GM19351 (cell line): ENCODE data around the gene C19orf25.
"Not testable (repeated sequence)": the region's sequence is repeated elsewhere in the genome, so short reads cannot be mapped to it uniquely, and the experiment has no call there.

Experiments
- ATAC-seq: cut with Tn5 transposase; IDR thresholded peaks from one replicate; pipeline ENCODE4 v1.9.1; 2021; ENCODE audit warnings: mild to moderate bottlenecking, moderate library complexity; ENCODE audit not compliant: unreplicated experiment

C19orf25 gene

DNA sequence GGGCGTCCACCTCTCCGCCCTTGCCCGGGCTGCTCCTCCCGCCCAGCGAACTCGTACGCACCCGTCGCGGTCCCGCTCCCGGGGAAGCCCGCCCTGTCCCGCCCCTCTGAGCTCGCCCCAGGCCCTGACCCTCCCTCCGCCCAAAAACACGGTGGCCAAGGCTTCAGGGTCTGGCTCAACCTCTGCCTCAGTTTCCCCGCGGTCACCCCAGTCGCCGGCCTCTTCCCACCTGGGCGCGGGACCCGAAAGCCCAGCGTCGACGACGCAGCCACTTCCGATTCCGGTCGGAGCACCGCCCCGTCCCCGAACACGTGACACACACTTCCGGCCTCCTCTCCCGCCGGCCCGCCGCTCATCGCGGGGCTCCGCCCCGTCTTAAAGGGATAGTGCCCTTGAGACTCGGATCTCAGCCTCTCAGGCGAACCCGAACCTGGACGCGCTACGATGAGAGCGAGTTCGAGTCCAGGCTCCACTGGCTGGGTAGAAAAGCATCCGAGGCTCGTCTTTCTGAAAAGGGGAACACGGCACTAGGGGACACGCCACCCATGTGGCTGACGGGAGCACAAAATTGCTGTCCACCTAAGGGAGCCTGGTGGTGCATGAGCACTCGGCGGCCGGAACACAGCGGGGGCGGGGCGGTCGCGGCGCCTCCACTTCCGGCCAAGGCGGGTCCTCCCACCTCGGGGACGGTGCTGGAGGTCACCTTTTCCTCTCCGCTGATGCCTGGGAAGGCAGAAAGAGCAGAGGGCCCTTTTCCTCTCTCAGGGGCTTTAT is at the start of gene C19orf25:
Gene C19orf25, minus strand, starts transcription at position 282 of the 774 bp plus-strand sequence. CDS start 312 bp downstream, outside the sequence.
- peak; percentile 87 for ATAC-seq

DNA sequence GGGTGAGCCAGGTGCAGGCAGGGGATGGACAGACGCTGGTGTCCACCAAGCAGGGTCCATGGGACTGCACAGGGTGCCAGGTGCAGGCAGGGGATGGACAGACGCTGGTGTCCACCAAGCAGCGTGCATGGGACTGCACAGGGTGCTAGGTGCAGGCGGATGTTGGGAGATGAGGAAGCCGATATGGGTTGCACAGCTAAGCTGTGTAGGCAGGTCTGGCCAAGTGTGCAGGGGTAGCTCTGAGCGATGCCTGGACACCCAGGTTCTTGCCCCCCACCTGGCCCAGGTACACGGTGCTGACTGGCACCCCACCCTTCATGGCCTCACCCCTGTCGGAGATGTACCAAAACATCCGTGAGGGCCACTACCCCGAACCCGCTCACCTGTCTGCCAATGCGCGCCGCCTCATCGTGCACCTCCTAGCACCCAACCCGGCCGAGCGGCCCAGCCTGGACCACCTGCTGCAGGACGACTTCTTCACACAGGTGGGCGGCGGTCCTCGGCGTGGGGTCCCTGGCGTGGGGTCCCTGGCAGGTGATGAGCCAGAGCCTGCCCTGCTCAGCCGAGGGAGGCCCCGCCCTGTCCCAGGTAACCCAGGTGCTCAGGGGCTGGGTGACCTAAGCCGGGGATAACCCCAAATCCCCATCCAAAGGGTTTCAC is 48.8 kb upstream of the C19orf25 start:
- no peak for ATAC-seq

DNA sequence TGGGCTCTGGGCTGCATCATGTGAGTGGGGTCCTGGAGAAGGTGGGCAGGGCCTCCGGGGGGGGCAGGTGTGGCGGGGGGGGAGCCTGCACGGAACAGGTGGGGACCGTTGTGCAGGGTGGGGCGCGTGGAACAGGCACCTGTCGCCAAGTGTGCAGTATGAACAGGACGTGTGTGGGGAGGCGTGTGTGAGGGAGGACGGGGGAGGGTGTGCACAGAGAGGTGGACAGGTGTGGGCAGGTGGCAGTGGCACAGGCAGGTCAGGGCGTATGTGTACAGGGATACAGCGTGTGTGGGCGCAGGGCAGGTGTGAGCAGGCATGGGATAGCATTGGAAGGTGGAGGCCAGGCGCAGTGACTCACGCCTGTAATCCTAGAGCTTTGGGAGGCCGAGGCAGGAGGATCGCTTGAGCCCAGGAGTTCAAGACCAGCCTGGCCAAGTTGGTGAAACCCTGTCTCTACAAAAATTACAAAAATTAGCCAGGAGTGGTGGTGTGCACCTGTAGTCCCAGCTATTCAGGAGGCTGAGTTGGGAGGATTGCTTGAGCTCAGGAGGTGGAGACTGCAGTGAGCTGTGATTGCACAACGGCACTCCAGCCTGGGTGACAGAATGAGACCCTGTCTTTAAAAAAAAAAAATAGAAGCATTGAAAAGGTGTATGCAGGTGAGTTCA is 48.1 kb upstream of the C19orf25 start:
- ATAC-seq = no peak

DNA sequence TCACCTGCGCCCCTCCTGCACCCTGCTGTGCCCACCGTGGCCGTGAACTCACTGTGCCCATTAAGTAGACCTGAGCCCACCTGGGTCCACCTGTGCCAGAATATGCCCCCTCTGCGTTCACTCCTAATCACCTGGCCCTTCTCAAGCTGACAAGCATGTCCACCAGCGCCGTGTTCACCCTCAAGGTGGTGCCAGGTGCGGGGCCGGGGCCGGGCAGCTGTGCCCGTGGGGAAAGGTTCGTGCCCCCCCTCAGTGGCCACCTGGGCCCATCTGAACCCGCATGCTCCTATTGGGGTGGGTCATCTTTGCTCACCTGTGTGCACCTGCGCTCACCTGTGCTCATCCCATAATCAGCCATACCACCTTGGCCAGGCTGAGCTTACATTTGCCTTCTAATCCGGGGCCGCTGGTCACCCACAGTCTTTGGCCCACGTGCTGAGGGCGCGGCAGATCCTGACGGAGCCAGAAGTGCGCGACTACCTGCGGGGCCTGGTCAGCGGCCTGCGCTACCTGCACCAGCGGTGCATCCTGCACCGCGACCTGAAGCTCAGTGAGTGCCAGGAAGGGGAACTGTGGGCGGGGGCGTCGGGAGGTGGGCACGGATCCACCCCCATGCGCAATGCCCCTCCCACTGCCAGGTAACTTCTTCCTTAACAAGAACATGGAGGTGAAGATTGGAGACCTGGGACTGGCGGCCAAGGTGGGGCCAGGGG is 47.2 kb upstream of the C19orf25 start:
- ATAC-seq = no peak

DNA sequence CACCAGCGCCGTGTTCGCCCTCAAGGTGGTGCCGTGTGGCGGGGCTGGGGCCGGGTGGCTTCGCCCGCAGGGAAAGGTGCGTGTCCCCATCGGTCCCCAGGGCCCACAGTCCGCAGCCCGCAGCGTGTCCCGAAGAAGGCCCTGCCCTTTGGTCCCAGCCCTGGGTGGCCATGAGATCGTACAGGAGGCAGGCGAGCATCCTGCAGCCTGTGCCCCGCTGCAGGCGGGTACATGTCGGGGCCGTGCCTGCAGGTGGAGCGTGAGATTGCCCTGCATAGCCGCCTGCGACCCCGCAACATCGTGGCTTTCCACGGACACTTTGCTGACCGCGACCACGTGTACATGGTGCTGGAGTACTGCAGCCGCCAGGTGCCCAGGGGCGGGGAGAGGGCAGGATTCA is 46.3 kb upstream of the C19orf25 start:
- ATAC-seq = no peak

DNA sequence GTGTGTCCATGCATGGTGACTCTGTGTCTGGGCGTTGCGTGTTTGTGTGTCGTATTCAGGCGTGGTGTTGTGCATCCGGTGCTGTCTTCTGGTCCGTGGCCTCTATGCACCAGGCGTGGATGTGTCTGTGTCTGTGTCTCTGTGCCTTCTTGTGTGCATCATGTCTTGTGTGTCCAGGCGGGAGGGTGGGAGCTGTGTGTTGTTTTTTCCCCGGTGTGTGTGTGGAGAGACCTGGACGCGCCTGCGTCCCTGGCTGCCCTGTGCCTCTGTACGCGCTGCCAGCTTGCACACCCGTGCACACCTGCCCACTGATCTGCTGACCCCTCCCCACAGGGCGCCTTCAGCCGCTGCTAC is 45.9 kb upstream of the C19orf25 start:
- ATAC-seq = no peak

DNA sequence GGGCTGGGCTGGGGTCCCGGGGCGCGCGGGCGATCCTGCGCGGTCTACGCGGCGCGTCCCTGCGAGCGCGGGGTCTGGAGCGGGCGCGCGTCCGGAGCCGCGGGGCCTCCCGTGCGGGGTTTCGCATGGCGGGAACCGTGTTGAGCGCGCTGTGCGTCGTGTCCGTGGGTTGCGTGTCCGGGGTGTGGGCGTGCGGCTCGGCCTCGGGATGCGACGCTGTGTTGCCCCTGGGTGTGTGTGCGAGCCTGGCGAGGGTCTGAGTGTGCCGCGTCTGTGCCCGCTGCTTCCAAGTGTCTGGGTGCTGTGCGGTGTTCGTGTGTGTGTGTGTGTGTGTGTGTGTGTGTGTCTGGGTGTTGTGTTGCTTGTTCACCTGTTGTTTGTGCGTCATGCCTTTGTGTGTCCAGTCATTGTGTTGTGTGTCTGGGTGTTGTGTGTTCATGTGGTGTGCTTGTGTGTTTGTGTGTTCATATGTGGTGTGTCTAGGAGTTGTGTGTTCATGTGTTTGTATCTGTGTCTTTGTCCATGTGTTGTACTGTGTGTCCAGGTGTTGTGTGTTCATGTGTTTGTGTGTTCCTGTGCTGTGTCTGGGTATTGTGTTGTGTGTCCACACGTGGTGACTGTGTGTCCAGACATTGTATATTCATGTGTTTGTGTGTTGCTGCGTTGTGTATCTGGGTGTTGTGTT is 45.4 kb upstream of the C19orf25 start:
- no peak for ATAC-seq

DNA sequence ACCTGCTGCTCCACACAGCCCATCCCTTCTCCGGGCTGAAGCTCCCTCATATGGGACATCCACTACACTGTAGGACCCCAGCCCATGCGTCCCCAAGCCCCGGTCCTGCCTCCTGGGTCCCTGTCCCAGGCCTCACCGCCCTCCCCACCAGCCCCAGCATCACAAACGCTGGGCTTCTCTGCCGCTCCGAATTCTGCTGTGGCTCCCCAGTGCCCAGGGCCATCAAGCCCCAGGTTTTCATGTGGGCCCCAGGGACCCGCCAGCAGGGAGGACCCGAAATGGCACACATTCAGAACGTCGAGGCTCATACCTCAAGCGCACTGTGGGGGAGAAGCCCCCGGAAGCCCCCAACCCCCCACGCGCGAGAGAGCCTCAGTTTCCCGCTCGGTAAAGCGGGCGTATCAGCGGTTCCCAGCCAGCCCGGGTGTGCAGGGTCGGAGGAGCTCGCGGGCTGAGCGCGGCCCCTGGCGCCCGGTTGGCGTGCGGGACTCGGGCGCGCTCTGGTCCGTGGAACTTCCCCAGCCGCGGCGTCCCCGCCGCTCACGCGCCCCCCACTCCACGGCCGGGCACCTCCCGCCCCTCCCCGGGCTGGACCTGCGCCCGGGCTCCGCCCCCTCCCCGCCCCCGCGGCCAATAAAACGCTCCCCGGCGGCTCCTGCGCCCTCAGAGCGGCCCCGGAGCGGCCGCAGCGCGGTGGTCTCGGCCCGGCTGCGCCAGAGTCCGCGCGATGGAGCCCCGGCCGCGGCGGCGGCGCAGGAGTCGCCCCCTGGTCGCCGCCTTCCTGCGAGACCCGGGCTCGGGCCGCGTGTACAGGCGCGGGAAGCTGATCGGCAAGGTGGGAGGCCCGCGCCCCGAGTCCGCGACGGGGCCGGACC is 44.6 kb upstream of the C19orf25 start, which contains the start of gene PLK5:
Gene PLK5, plus strand, starts transcription at position 666 of the 875 bp plus-strand sequence. CDS start 2,920 bp downstream, outside the sequence.
- ATAC-seq = no peak

DNA sequence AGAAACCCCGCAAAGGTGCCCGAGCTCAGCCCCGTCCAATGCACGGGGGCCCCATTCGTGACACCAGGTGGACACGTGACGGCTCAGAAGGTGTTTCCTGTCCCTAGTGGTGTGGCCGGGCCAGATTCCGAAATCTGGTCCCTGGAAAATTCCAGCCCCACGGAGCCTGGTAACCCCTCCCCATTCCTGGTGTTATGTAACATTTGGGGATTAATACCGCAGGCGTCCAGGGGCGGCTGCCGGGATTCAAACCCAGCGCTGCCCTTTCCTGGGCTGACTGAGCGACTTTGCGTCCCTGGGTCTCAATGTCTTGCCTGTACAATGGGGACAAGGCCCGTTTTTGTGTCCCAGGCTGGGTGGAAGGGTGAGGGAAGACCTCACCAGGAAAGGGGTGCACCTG is 43.8 kb upstream of the C19orf25 start:
- ATAC-seq = no peak

DNA sequence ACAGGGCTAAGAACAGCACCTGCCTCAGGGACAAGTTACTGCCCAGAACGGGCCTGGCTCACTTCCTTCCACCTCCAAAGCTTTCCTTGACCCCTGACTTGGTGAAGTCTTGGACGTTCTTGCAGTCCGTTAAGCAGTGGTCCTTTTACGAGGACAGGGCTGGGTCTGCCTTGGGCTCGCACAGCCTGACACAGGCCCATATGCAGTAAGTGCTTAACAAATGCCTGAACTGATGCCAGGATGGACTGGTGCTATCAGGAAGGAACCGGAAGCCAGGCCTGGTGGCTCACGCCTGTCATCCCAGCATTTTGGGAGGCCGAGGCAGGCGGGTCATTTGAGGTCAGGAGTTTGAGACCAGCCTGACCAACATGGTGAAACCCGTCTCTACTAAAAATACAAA is 43.0 kb upstream of the C19orf25 start:
- ATAC-seq = no peak

DNA sequence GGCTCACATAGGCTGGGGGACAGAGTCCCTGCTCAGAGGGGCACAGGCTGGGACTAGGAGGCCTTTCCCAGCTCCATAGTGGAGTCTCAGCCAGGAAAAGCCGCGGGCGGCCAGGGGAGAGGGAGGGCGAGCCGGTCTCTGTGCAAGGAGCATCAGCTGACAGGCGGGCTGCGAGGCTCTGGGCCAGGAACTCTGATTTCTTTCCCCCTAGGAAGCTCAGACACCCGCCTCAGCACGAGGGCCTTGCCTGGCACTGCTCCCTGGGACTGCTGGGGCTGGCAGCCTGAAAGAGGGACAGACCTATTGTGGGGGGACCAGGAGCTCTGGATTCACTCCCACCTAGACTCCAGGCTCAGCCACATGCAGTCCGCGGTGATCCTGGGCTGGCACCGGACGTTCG is 42.6 kb upstream of the C19orf25 start:
- no peak for ATAC-seq

DNA sequence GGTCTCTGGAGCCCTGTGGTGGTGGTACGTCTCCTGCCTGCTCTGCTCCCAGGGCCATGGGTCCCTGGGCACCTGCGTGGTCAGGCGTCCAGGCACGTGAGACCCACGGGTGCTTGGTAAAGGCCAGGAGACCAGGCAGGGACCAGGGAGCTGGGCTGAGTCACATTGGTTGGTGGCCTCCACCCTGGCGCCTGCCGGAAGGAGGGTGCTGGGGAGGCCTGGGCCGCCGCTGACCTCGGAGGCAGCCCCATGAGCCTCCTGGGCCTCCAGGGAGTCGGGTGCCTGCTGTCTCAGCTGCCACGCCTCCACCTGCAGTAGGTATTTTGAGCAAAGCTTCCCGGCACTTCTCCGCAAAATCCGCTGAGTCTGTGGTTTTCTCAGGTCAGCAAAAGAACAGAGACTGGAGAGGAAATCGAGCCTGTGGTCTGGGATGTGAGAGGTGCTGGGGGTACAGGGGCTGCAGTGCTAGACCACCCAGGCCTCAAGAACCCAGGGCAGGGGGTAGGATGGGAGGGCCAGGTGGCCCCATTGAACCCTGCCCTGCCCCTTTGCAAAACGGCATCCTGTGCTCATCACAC is 41.3 kb upstream of the C19orf25 start:
- no peak for ATAC-seq

DNA sequence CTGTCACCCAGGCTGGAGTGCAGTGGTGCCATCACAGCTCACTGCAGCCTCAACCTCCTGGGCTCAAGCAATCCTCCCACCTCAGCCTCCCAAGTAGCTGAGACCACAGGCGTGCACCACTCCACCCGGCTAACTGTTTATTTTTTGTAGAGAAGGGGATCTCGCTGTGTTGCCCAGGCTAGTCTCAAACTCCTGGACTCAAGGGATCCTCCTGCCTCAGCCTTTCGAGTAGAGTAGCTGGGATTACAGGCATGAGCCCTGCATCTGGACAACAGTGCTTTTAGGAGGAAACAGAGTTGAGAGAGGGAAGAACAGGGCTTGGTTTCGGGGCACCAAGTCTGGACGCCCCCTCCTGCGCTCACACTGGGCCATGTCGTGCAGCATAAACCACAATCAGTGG is 40.8 kb upstream of the C19orf25 start:
- ATAC-seq = not testable (repeated sequence)

DNA sequence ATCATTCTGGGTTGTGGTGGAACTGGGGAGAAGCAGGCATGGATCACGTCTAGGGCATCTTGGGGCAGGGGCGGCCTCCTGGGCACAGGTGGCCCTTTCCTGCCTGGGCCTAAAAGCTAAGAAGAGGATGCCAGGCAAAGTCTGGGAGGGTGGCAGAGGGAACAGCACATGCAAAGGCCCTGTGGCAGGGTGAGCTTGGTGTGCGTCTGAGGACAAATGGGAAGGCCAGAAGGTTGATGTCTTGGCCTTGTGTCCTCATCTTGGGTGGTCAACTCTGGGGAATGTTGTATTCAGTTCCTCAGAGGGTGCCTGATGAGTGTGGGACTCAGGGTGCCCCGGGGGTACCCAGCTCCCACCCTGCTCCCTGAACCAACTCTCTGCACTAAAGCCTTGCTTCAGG is 39.5 kb upstream of the C19orf25 start:
- no peak for ATAC-seq

DNA sequence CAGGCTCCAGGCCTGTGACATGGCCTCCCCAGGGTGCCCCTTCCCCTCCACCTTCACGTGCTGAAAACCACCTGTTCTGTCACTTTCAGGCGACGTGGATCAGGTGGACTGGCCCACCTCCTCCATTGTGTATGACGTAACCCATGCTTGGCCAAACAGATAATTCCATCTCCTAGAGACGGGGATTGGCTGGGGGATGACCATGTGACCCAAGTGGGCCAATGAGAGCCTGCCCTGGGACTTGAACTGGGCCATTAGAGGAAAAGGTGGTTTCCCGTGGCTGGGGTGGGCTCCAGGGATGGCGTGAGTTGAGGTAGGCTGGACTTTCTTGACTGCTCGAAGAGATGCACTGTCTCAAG is 37.4 kb upstream of the C19orf25 start:
- no peak for ATAC-seq

DNA sequence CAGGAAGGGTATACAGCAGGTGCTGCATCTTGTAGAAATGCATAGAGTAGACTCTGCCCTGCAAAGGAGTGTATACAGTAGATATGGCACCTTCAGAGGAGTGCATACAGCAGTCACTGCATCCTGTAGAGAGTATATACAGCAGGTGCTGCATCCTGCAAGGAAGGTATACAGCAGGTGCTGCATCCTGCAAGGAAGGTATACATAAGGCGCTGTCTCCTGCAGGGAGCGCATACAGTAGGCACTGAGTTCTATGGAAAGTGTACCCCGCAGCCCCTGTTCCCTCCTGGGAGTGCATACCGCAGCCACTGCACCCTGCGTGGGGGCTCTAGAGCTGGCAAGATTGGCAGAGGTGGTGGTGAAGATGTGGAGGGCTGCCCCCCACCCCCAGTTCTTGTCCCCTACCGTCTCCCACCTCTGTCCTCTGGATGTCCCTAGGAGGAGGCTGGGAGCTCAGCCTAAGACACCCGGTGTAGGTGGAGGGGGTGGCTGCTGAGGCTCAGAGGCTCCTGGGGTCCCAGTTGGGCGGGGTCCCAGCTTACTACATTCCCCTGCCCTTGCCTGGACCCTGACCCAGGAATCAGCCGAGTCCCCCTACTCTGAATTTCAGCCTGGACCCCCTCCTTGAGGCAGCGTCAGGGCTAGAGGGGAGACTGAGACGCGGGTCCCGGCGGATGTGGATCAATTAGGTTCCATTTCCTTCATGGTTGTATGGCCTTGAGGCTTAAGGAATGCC is 36.1 kb upstream of the C19orf25 start:
- ATAC-seq = no peak

DNA sequence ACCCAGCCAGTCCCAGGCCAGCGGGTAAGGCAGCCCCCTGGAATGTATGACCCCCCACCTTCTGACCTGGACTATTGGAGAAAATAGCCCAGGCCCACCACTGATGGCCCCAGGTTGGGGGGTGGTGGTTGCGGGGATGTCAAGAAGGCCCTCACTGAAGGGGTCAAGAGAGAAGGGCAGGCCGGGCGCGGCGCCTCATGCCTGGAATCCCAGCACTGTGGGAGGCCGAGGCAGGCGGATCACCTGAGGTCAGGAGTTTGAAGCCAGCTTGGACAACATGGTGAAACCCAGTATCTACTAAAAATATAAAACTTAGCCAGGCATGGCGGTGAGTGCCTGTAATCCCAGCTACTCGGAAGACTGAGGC is 35.3 kb upstream of the C19orf25 start:
- ATAC-seq = no peak

DNA sequence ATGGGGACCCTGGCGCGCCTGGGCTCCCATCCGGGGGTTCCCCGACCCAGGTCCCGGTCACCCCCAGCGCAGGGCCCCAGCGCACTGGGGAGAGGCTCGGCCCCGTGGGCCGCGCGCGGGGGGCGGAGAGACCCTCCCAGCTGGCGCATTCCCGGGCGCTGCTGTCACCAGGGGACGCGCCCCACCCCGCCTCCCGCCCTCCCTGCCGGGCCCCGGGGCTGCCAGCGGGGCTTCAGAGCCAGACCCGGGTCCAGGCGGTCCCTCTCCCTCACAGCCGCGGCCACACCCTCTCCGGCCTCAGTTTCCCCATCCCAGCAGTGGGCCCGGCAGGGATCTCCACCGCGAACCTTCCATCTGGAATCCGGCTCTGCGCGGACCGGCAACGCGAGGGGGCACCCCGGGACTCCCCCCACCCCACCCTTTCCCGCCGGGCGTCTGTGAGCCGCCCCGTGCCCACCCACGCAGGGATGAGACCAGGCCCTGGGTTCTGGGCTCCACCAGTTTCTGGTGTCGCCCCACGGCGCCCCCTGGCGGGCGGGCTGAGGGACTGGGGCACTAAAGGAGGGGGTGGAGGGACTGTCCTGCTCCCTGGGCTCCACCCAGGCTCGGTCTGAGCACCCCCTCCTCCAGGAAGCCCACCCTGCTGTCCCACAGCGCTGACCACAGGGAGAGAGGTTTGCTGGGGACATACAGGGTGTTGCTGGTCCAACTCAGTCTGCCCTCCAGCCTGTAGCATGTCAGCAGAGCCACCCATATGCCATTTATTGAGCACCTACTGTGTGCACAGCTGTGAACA is 34.7 kb upstream of the C19orf25 start:
- ATAC-seq = no peak
